ENCODE results near the gene CASP14. TPM values are rescaled to one million over a fixed set of nuclear protein-coding genes. Genes with fewer than 3 reads are reported as not detected.
"Not testable (repeated sequence)": the region's sequence is repeated elsewhere in the genome, so short reads cannot be mapped to it uniquely, and the experiment has no call there.

The CASP14 gene
- total RNA-seq, 4 donors from 2014 or later = not detected

- TF ChIP-seq, protein P1, sequence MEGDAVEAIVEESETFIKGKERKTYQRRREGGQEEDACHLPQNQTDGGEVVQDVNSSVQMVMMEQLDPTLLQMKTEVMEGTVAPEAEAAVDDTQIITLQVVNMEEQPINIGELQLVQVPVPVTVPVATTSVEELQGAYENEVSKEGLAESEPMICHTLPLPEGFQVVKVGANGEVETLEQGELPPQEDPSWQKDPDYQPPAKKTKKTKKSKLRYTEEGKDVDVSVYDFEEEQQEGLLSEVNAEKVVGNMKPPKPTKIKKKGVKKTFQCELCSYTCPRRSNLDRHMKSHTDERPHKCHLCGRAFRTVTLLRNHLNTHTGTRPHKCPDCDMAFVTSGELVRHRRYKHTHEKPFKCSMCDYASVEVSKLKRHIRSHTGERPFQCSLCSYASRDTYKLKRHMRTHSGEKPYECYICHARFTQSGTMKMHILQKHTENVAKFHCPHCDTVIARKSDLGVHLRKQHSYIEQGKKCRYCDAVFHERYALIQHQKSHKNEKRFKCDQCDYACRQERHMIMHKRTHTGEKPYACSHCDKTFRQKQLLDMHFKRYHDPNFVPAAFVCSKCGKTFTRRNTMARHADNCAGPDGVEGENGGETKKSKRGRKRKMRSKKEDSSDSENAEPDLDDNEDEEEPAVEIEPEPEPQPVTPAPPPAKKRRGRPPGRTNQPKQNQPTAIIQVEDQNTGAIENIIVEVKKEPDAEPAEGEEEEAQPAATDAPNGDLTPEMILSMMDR (IDR thresholded peaks at IDR 0.05) = no peak
- DNase-seq (ENCODE audit: low spot score) (no peak), ATAC-seq (ENCODE audit: low FRiP score) (no peak)
These were observed 23.8 kb downstream of the CASP14 start for GRCh38 chr19:15072930-15073647.

GRCh38 chr19:15074371-15074770 is 25.1 kb downstream of the CASP14 start:
- TF ChIP-seq, protein P1 (IDR thresholded peaks at IDR 0.05) = no peak
- DNase-seq (ENCODE audit: low spot score) = no peak
- no peak for ATAC-seq (ENCODE audit: low FRiP score)

- ATAC-seq (ENCODE audit: low FRiP score) = no peak
- no peak for DNase-seq (ENCODE audit: low spot score)
- TF ChIP-seq, protein P1 (IDR thresholded peaks at IDR 0.05) = no peak
These were observed 26.5 kb downstream of the CASP14 start for GRCh38 chr19:15075806-15076205.

- DNase-seq (ENCODE audit: low spot score); ATAC-seq (ENCODE audit: low FRiP score): not testable (repeated sequence)
These were observed 30.7 kb downstream of the CASP14 start for GRCh38 chr19:15080002-15080401.

DNA sequence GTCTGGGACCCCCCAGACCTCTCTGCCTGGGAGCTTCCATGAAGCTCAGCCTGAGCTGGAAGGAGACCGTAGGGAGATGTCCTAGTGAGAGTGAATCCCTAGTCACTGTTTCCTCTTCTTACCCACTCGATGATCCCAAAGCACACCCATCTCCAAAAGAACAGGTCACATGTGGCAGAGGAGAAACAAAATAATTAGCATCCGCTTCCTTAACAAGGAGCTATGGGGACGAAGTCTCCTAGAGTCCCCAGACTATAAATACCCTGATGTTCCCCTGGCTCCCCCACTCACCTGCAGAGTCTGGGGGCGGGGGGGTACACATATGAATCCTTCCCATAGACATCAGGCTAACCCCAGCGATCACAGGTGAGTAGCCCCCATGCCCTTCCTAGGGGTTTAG is 32.6 kb downstream of the CASP14 start, which contains the start of gene OR1I1:
Gene OR1I1 (plus strand): TSS at position 301 of the 400 bp plus-strand sequence. CDS start 4,855 bp downstream, outside the sequence.
- no peak for ATAC-seq (ENCODE audit: low FRiP score)
- no peak for DNase-seq (ENCODE audit: low spot score)
- TF ChIP-seq, protein P1 (IDR thresholded peaks at IDR 0.05) = no peak

- TF ChIP-seq, protein P1 (IDR thresholded peaks at IDR 0.05) = no peak
- DNase-seq (ENCODE audit: low spot score) = no peak
- ATAC-seq (ENCODE audit: low FRiP score) = no peak
These were observed 37.9 kb downstream of the CASP14 start for GRCh38 chr19:15087182-15087581.

GRCh38 chr19:15091918-15092753 is 42.9 kb downstream of the CASP14 start:
- no peak for ATAC-seq (ENCODE audit: low FRiP score)
- TF ChIP-seq, protein P1 (IDR thresholded peaks at IDR 0.05) = no peak
- DNase-seq (ENCODE audit: low spot score) = no peak
